HepG2 (cell line): ENCODE measurements around the gene CMTM8. TPM values are rescaled to one million over a fixed set of nuclear protein-coding genes. Genes with fewer than 3 reads are reported as not detected.

Experiments
- ATAC-seq: fragments of 200-7000 bp; cut with Tn5 transposase; 3 replicates; pipeline ENCODE4 v1.9.1; 2020; ENCODE audit warnings: mild to moderate bottlenecking, moderate library complexity
- BruUV-seq: library from RNA; stranded (reverse); fragments of 400-500 nt; replicated peaks from 2 replicates; lab custom pipeline; 2021; lab: Mats Ljungman, UMichigan
- CTCF ChIA-PET: fragments of 300-600 bp; formaldehyde crosslinking; extraction: SDS; loops from one replicate; lab custom pipeline; 2021; ENCODE audit warnings: low total read pairs, inconsistent platforms, low intra/inter-chr PET ratio; lab: Yijun Ruan, JAX
- POLR2A ChIA-PET: fragments of 350-600 bp; sonication (Branson Sonifier 250); formaldehyde crosslinking; loops from one replicate; lab custom pipeline; 2020; ENCODE audit warnings: antibody characterized with exemption, inconsistent platforms; lab: Yijun Ruan, JAX
- DNase-seq: peaks from one replicate; pipeline ENCODE4 v3.0.0-alpha.2; 2015; ENCODE audit warnings: low spot score
- FAIRE-seq: peaks from 3 replicates; lab custom pipeline; 2011; peaks lifted over from hg19 to GRCh38; lab: Jason Lieb, UNC
- H2AFZ ChIP-seq: one replicate; pipeline ENCODE4 v1.6.1; 2011; ENCODE audit warnings: low read length, inconsistent platforms
- H3K27ac ChIP-seq: fragments of 300-600 bp; 3 replicates; pipeline ENCODE4 v1.8.0; 2011; ENCODE audit warnings: mixed run types, mild to moderate bottlenecking, mixed read lengths, low read length, inconsistent platforms; ENCODE audit not compliant: insufficient read depth; ENCODE audit errors: extremely low read length
- H3K27me3 ChIP-seq, 2 experiments: fragments of 200-600 bp in 1 of 2; 2 replicates in 1 of 2; 3 replicates in 1 of 2; pipeline versions ENCODE4 v1.6.0 to v1.8.0; 2011; ENCODE audit warnings: low read length in 2 of 2, mild to moderate bottlenecking in 2 of 2, moderate library complexity in 2 of 2, inconsistent platforms in 1 of 2; ENCODE audit not compliant: insufficient read depth in 2 of 2, control insufficient read depth in 1 of 2
- H3K36me3 ChIP-seq, 2 experiments: fragments of 200-600 bp in 1 of 2; replicated peaks in 1 of 2; 2 replicates in 1 of 2; 3 replicates in 1 of 2; pipeline versions ENCODE4 v1.5.1 to v1.8.0; 2011; ENCODE audit warnings: low read length in 2 of 2, inconsistent platforms in 1 of 2; ENCODE audit not compliant: insufficient read depth in 2 of 2, control insufficient read depth in 1 of 2
- H3K4me1 ChIP-seq: 2 replicates; pipeline ENCODE4 v1.5.1; 2012; ENCODE audit warnings: low read length, inconsistent platforms; ENCODE audit not compliant: insufficient read depth
- H3K4me2 ChIP-seq: 2 replicates; pipeline ENCODE4 v1.6.0; 2011; ENCODE audit warnings: low read depth, low read length, inconsistent platforms
- H3K4me3 ChIP-seq, 3 experiments: fragments of 200-600 bp in 1 of 3; sonication (generic), shearing (Covaris generic) in 1 of 3; replicated peaks in 1 of 3; 2 replicates each; pipeline ENCODE4 v1.5.1; 2011 to 2016; ENCODE audit warnings: low read length in 3 of 3, inconsistent platforms in 2 of 3, low read depth in 2 of 3, mild to moderate bottlenecking in 2 of 3, control low read depth in 1 of 3, mixed read lengths in 1 of 3; ENCODE audit not compliant: insufficient read depth in 1 of 3
- H3K79me2 ChIP-seq: one replicate; pipeline ENCODE4 v1.6.1; 2011; ENCODE audit warnings: low read length, inconsistent platforms; ENCODE audit not compliant: insufficient read depth
- H3K9ac ChIP-seq: 2 replicates; pipeline ENCODE4 v1.6.0; 2011; ENCODE audit warnings: mild to moderate bottlenecking, low read depth, low read length, inconsistent platforms; ENCODE audit not compliant: insufficient read depth
- H3K9me3 ChIP-seq: 2 replicates; pipeline ENCODE4 v1.5.1; 2012; ENCODE audit warnings: mild to moderate bottlenecking, low read length
- H4K20me1 ChIP-seq: 2 replicates; pipeline ENCODE4 v1.6.0; 2011; ENCODE audit warnings: inconsistent platforms, mild to moderate bottlenecking, low read length, moderate library complexity; ENCODE audit not compliant: insufficient read depth
- FOXM1 ChIP-seq: sonication (generic); formaldehyde crosslinking; IDR thresholded peaks from 2 replicates; pipeline ENCODE4 v1.5.0; 2020; ENCODE audit warnings: missing genetic modification reagents
- GATAD1 ChIP-seq: IDR thresholded peaks from 2 replicates; pipeline ENCODE4 v1.6.1; 2016; ENCODE audit warnings: missing genetic modification reagents, missing compliant biosample characterization
- KDM4B ChIP-seq: sonication (generic); formaldehyde crosslinking; IDR thresholded peaks from 2 replicates; pipeline ENCODE4 v1.4.0; 2020; ENCODE audit warnings: missing genetic modification reagents
- SIX4 ChIP-seq: sonication (generic); formaldehyde crosslinking; IDR thresholded peaks from 2 replicates; pipeline ENCODE4 v1.4.0; 2020; ENCODE audit warnings: missing genetic modification reagents
- ZIK1 ChIP-seq: sonication (generic); formaldehyde crosslinking; IDR thresholded peaks from 2 replicates; pipeline ENCODE4 v1.5.0; 2020; ENCODE audit warnings: mild to moderate bottlenecking, low read depth, missing genetic modification reagents, borderline replicate concordance
- ZNF598 ChIP-seq: sonication (generic); formaldehyde crosslinking; IDR thresholded peaks from 2 replicates; pipeline ENCODE4 v1.5.1; 2020; ENCODE audit warnings: mild to moderate bottlenecking, missing genetic modification reagents, borderline replicate concordance
- ZNF652 ChIP-seq: IDR thresholded peaks from 2 replicates; pipeline ENCODE4 v1.6.1; 2016; ENCODE audit warnings: low read depth, borderline replicate concordance
- ZNF670 ChIP-seq: sonication (generic); formaldehyde crosslinking; IDR thresholded peaks from 2 replicates; pipeline ENCODE4 v1.8.0; 2022; ENCODE audit warnings: mild to moderate bottlenecking, missing genetic modification reagents, borderline replicate concordance
- WGBS: methylation state at CpG from one replicate; pipeline ENCODE4 v1.1.6; 2017; ENCODE audit warnings: low lambda C conversion rate; 5-methylcytosine and 5-hydroxymethylcytosine counted together
- in situ Hi-C: cut with HindIII; loops from 2 replicates; pipeline ENCODE4 v1.10.0; 2017; ENCODE audit warnings: low pct_unique_long_range_greater_than_20kb; ENCODE audit not compliant: extremely low pct_ligation_motif_present
- intact Hi-C: fragments of 100-400 bp; cut with micrococcal nuclease; formaldehyde crosslinking; loops from one replicate; pipeline ENCODE4 v1.10.0; 2022; ENCODE audit not compliant: unreplicated experiment
- polyA plus RNA-seq, 8 experiments: library from polyadenylated mRNA; depleted of rRNA in 3 of 8; stranded (reverse) in 7 of 8; unstranded in 1 of 8; fragments of >200 nt; fragmentation: Illumina TruSeq in 4 of 8; extraction: Trizol in 4 of 8; gene quantifications; 2 replicates each; pipeline versions ENCODE4 v1.2.1 to v1.2.3, GENCODE V29; 2011 to 2016; ENCODE audit warnings: low read depth in 4 of 8, missing spikeins in 1 of 8, mixed read lengths in 1 of 8; ENCODE audit not compliant: insufficient read depth in 1 of 8
- total RNA-seq, 5 experiments: library from RNA; depleted of rRNA; stranded (reverse); fragments of >200 nt; fragmentation: Illumina TruSeq; extraction: Trizol; gene quantifications; 2 replicates each; pipeline ENCODE4 v1.2.3, GENCODE V29; 2016; ENCODE audit warnings: low read depth in 1 of 5
- TF ChIP-seq, protein P1 (sequence below): IDR thresholded peaks from 2 replicates; pipeline ENCODE4 v1.6.1; 2012; ENCODE audit warnings: low read depth, low read length, improper control_type of control experiment
- TF ChIP-seq, protein P2 (sequence below): sonication (generic); formaldehyde crosslinking; IDR thresholded peaks from 2 replicates; pipeline ENCODE4 v1.4.0; 2020; ENCODE audit warnings: missing genetic modification reagents, borderline replicate concordance

CMTM8 gene
- total and polyA plus RNA-seq, 2 of the 13 experiments (the other 11 are each of a cell fraction or from before 2014, with no cell fraction given): 8.9 to 15.8 TPM

DNA sequence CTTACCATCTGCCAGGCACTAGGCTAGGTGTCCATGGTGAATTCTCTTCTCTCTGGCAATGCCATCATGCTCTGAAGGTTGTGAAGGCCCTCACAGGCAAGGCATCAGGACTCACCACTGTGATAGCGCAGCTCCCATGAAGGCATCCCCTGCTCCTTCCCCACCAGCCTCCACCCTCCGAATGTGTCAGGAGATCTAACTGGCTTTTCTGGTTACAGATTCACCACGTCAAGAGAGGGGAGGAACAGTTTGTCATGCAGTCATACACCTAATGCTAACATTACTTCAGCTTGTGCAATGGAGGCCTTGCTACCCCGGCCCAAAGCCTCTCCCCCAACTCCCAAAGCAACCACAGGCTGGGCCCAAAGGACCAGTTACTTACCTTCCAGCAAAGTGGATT, 8.9 kb upstream of the CMTM8 start:
- TF ChIP-seq FOXM1 (CRISPR knock-in tag) (no peak), ZNF670 (no peak), GATAD1 (CRISPR knock-in tag) (no peak), ZIK1 (no peak), ZNF652 (CRISPR knock-in tag) (no peak), KDM4B (CRISPR knock-in tag) (no peak), SIX4 (no peak), ZNF598 (no peak; the same call in 1 of the 2 replicates)
- TF ChIP-seq, protein P1, sequence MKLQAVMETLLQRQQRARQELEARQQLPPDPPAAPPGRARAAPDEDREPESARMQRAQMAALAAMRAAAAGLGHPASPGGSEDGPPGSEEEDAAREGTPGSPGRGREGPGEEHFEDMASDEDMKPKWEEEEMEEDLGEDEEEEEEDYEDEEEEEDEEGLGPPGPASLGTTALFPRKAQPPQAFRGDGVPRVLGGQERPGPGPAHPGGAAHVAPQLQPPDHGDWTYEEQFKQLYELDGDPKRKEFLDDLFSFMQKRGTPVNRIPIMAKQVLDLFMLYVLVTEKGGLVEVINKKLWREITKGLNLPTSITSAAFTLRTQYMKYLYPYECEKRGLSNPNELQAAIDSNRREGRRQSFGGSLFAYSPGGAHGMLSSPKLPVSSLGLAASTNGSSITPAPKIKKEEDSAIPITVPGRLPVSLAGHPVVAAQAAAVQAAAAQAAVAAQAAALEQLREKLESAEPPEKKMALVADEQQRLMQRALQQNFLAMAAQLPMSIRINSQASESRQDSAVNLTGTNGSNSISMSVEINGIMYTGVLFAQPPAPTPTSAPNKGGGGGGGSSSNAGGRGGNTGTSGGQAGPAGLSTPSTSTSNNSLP: no peak
- TF ChIP-seq, protein P2, sequence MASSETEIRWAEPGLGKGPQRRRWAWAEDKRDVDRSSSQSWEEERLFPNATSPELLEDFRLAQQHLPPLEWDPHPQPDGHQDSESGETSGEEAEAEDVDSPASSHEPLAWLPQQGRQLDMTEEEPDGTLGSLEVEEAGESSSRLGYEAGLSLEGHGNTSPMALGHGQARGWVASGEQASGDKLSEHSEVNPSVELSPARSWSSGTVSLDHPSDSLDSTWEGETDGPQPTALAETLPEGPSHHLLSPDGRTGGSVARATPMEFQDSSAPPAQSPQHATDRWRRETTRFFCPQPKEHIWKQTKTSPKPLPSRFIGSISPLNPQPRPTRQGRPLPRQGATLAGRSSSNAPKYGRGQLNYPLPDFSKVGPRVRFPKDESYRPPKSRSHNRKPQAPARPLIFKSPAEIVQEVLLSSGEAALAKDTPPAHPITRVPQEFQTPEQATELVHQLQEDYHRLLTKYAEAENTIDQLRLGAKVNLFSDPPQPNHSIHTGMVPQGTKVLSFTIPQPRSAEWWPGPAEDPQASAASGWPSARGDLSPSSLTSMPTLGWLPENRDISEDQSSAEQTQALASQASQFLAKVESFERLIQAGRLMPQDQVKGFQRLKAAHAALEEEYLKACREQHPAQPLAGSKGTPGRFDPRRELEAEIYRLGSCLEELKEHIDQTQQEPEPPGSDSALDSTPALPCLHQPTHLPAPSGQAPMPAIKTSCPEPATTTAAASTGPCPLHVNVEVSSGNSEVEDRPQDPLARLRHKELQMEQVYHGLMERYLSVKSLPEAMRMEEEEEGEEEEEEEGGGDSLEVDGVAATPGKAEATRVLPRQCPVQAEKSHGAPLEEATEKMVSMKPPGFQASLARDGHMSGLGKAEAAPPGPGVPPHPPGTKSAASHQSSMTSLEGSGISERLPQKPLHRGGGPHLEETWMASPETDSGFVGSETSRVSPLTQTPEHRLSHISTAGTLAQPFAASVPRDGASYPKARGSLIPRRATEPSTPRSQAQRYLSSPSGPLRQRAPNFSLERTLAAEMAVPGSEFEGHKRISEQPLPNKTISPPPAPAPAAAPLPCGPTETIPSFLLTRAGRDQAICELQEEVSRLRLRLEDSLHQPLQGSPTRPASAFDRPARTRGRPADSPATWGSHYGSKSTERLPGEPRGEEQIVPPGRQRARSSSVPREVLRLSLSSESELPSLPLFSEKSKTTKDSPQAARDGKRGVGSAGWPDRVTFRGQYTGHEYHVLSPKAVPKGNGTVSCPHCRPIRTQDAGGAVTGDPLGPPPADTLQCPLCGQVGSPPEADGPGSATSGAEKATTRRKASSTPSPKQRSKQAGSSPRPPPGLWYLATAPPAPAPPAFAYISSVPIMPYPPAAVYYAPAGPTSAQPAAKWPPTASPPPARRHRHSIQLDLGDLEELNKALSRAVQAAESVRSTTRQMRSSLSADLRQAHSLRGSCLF (CRISPR knock-in tag): no peak
- Histone ChIP-seq H2AFZ (peak overlapping the region; percentile 28), H3K36me3 (no peaks in the 10 kb centered on the region), H3K9ac (no peak overlapping the region; the same call in 1 of the 2 replicates), H3K4me3 (peak overlapping the region in 1 of 3 experiments; percentile 1; a peak in 1 of 6 replicates), H3K27me3 (no peaks in the 10 kb centered on the region), H3K4me1 (peaks cover 56% of the 10 kb centered on the region), H3K4me2 (peak overlapping the region; percentile 61), H3K9me3 (no peaks in the 10 kb centered on the region), H3K27ac (no peak overlapping the region), H3K79me2 (no peaks in the 10 kb centered on the region), H4K20me1 (no peaks in the 10 kb centered on the region)
- DNase-seq (no peak), FAIRE-seq (no peak), ATAC-seq (peak; percentile 77)
- in situ Hi-C loops (no loop called here), intact Hi-C loops (no loop called here)
- ChIA-PET CTCF (no interaction called here), POLR2A (interaction anchor here (1.0 to 2.3 kb wide), 2 partner anchors 10 to 13 kb away, joined by 4 to 8 read pairs; no protein-coding TSS in a partner anchor)
- no TSS peak for BruUV-seq
- WGBS: 4% methylated on average over 4 of the region's 4 CpGs
